Stimulated activated naive B cell treated with anti-CD40 and anti-IgM and Interleukin-4, amounts not matched to agents 10 μg/mL and 1 μg/mL and 100 μg/mL, for 72 hours (primary cell): Measurements from ENCODE around the gene PDZRN4.
A peak's percentile ranks its signal among the peaks of the same experiment; 100 is the strongest.

Experiments
- ATAC-seq, 2 donors: fragments of 150-1000 bp; cut with Tn5 transposase; replicated peaks; 2 replicates each; pipeline ENCODE4 v1.10.0; 2021; ENCODE audit warnings: moderate library complexity in 1 of 2
- DNase-seq: peaks from one replicate; pipeline ENCODE4 v3.0.0; 2021
- H3K27ac Mint-ChIP-seq: one replicate; pipeline ENCODE4 v1.8.0; 2022; ENCODE audit warnings: mild to moderate bottlenecking, mixed read lengths
- H3K27me3 Mint-ChIP-seq, 2 donors: one replicate each; pipeline ENCODE4 v1.8.0; 2022; ENCODE audit warnings: mixed read lengths in 2 of 2
- H3K36me3 Mint-ChIP-seq, 2 donors: one replicate each; pipeline ENCODE4 v1.8.0; 2022; ENCODE audit warnings: mixed read lengths in 2 of 2, mild to moderate bottlenecking in 1 of 2
- H3K4me1 Mint-ChIP-seq, 2 donors: one replicate each; pipeline ENCODE4 v1.8.0; 2022; ENCODE audit warnings: mixed read lengths in 2 of 2, mild to moderate bottlenecking in 1 of 2
- H3K4me3 Mint-ChIP-seq, 2 donors: one replicate each; pipeline ENCODE4 v1.8.0; 2022; ENCODE audit warnings: mild to moderate bottlenecking in 2 of 2, mixed read lengths in 2 of 2, moderate library complexity in 1 of 2
- H3K9me3 Mint-ChIP-seq, 2 donors: one replicate each; pipeline ENCODE4 v1.8.0; 2022; ENCODE audit warnings: mixed read lengths in 2 of 2, mild to moderate bottlenecking in 1 of 2

Gene PDZRN4

DNA sequence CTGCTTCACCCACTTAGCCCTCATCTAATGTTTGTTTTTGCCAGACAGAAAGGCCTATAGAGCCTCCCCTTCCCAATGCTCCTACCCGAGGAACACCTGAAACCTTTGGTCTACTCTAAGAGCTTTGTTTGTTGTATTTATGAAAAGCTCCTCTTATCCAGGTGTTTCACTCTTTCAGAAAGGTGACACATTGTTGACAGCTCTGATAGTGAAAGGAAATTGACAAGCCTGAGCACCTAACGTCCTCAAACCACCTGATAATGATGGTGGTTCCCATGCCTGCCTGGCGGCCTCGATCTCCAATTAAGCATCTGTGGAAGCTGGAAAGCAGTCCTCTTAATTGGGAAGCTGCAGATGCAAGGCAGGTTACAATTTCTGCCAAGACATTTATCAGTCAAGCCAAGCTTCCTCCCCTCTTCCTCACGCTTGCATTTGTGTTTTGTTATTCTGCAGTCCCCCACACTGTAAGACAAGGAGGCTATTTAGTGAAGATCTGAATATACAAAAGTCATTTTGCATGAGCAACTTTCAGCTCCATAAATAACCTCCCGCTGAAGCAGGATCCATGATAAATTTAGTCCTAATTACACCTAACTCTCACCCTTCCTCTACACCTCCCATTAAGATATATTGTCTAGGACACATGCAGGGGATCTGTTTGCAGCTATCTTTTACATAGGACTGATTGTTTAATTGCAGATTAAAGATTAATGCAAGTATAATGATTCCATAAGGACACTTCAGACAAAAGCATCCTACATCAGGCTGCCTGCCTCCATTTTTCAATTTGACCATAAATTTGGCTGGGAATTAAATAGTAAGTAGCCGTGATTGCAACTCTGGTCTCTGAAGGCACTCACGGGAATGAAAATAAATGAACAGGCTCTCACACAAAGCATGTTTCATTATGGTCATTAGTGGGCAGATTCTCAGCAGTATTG lies 288.6 kb downstream of the PDZRN4 start:
- H3K27ac Mint-ChIP-seq, result no peak overlapping the region
- no peaks in the 10 kb centered on the region for H3K4me1 Mint-ChIP-seq
- H3K27me3 Mint-ChIP-seq, result no peaks in the 10 kb centered on the region
- H3K4me3 Mint-ChIP-seq, result no peak overlapping the region
- ATAC-seq (no peak), DNase-seq (no peak)
- H3K9me3 Mint-ChIP-seq, result no peaks in the 10 kb centered on the region
- no peaks in the 10 kb centered on the region for H3K36me3 Mint-ChIP-seq

DNA sequence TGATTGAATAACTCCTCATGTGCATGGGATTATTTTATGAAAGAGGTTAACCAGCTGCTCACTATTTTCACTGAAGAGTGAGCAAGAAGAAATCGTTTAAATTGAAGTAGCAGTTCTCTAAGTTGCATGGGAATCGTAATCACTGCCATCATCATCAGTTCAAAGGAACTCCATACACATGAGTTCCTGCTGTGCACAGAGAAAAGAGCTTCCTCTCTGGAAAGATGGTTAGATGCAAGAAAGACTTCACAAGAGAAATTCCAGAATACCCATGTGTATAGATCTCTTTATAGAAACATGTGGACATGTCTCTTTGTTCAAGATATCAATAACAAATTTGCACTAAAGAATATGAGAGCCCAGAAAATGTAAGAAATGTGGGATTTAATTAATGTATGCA lies 291.3 kb downstream of the PDZRN4 start:
- H3K9me3 Mint-ChIP-seq, result no peaks in the 10 kb centered on the region
- H3K36me3 Mint-ChIP-seq, result no peaks in the 10 kb centered on the region
- H3K27me3 Mint-ChIP-seq, result no peaks in the 10 kb centered on the region
- ATAC-seq, result no peak
- H3K4me1 Mint-ChIP-seq, result no peaks in the 10 kb centered on the region
- no peak overlapping the region for H3K27ac Mint-ChIP-seq
- DNase-seq, result no peak
- no peak overlapping the region for H3K4me3 Mint-ChIP-seq

DNA sequence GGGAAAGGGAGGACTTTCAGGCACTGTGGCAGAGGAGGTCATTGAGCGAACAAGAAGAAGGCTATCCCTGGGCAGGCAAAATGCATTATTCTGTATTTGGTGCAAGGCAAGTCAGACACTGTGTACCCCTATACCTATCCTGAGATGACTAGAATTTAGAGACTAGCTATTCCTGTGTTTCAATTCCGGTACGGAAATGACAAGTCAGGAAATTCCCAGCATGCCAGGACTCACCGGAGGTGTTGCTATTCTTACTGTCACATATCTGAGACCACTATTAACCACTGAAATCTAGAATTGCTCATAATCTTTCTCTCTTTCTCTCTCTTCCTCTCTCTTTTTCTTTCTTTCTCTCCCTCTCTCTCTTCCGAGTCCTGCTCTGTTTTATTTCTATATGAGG lies 297.1 kb downstream of the PDZRN4 start:
- Mint-ChIP-seq H3K27ac (no peak overlapping the region), H3K4me3 (no peak overlapping the region), H3K36me3 (no peaks in the 10 kb centered on the region), H3K4me1 (no peaks in the 10 kb centered on the region), H3K27me3 (no peaks in the 10 kb centered on the region), H3K9me3 (no peaks in the 10 kb centered on the region)
- no peak for DNase-seq
- ATAC-seq, result no peak

DNA sequence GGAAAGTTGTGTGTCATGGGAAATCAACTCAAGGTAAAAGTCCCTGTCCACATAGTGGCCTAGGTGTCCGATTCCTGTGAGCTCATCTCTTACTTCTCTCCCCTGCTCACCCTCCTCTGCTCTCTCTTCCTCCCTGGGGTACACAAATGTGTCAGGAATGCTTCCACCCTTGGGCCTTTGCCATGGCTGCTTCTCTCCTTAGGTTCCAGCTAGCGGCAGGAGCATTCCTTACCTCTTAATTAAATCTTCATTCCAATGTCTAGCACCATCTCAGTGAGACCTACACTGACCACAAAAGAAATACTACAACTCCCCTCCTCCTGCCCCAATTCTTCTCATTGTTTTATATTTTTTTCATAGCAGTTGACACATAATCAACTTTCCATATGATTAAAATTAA lies 298.6 kb downstream of the PDZRN4 start:
- no peaks in the 10 kb centered on the region for H3K36me3 Mint-ChIP-seq
- no peaks in the 10 kb centered on the region for H3K9me3 Mint-ChIP-seq
- H3K4me3 Mint-ChIP-seq, result no peak overlapping the region
- ATAC-seq, result no peak
- no peaks in the 10 kb centered on the region for H3K4me1 Mint-ChIP-seq
- peaks cover 0 to 3% of the 10 kb centered on the region in 2 donors for H3K27me3 Mint-ChIP-seq
- DNase-seq, result no peak
- no peak overlapping the region for H3K27ac Mint-ChIP-seq

DNA sequence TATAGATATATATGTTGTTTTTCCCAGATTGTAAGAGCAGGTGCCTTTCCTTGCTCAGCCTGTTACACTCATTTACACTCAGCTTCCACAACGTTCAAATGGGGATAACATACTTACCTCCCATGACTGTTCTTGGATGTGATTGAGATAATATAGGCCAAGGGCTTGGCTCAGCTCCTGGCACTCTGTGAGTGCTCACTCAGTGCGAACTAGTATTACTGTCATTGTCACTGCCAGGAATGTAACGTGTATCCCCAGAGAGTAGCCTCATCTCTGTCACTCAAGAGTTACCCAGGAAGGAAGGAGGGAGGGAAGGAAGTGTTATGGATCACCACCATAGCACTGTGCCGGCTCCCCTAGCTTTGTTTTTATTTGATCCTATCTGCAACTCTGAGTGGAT lies 307.9 kb downstream of the PDZRN4 start:
- Mint-ChIP-seq H3K4me1 (no peaks in the 10 kb centered on the region), H3K36me3 (no peaks in the 10 kb centered on the region), H3K27me3 (peaks cover 0 to 4% of the 10 kb centered on the region in 2 donors), H3K27ac (no peak overlapping the region), H3K4me3 (no peak overlapping the region), H3K9me3 (no peaks in the 10 kb centered on the region)
- ATAC-seq (no peak), DNase-seq (no peak)

DNA sequence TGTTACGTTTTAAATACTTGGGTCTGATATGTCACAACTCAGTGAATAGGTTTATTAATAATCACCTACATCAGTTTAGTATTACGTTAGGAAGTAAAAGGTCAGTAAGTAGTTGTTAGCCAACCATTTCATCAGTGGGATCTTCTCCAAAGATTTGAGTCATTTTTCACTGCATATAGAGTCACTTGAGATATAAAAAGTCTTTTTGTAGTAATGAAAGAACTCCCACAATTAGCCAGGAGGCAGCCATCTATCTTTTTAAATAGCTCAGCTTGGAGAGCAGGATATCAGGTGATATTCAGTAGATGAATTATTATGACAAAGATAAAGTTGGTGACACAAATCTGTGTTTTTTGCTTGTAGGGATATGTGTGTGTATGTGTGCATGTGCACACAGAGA lies 309.3 kb downstream of the PDZRN4 start:
- Mint-ChIP-seq H3K4me3 (no peak overlapping the region), H3K27ac (no peak overlapping the region), H3K4me1 (no peaks in the 10 kb centered on the region), H3K36me3 (no peaks in the 10 kb centered on the region), H3K27me3 (peaks cover 0 to 4% of the 10 kb centered on the region in 2 donors), H3K9me3 (no peaks in the 10 kb centered on the region)
- no peak for DNase-seq
- ATAC-seq, result no peak

DNA sequence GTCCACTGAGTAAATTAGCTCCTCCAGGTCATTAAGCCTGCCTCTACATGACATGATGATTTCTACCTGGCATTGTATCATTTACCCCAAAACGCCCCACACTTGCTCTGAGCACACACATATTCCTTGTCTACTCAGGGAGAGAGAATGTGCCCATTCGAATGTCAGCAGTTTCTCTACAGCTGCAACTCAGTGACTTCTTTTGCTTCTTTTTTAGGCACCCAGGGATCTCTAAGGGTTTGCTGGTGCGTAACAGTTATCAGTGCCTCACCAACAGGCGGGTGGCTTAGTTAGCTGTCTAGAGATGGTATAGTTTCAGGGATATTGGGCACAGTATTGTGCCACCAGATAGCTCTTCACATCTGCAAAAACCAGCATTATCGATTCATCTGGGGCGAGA lies 316.9 kb downstream of the PDZRN4 start:
- H3K9me3 Mint-ChIP-seq, result no peaks in the 10 kb centered on the region
- DNase-seq, result no peak
- peaks cover 5 to 9% of the 10 kb centered on the region in 2 donors for H3K27me3 Mint-ChIP-seq
- H3K27ac Mint-ChIP-seq, result no peak overlapping the region
- peaks cover 0 to 5% of the 10 kb centered on the region in 2 donors for H3K4me1 Mint-ChIP-seq
- ATAC-seq, result no peak
- no peaks in the 10 kb centered on the region for H3K36me3 Mint-ChIP-seq
- H3K4me3 Mint-ChIP-seq, result no peak overlapping the region

DNA sequence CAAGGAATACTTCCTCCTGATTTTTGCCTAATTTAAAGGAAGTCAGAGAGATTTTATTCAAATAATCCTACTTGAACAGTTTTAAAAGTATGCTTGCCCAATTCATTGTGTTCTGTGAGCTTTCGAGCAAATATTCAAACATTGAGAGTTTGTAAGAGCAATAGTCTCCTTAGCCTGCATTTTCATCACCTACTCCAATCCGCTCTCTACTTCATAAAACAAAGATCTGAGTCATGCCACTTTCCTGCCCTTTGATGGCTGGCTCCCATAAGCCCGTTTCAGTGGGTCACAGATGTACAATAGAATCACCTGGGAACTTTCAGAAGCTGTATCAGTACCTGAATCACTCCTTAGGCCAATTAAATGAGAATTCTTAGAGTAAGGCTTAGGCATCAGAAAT lies 319.2 kb downstream of the PDZRN4 start:
- DNase-seq (no peak), ATAC-seq (no peak)
- H3K36me3 Mint-ChIP-seq, result no peaks in the 10 kb centered on the region
- no peak overlapping the region for H3K27ac Mint-ChIP-seq
- peaks cover 0 to 8% of the 10 kb centered on the region in 2 donors for H3K4me1 Mint-ChIP-seq
- peaks cover 8 to 9% of the 10 kb centered on the region in 2 donors for H3K27me3 Mint-ChIP-seq
- H3K9me3 Mint-ChIP-seq, result peaks cover 0 to under 1% of the 10 kb centered on the region in 2 donors
- no peak overlapping the region for H3K4me3 Mint-ChIP-seq

DNA sequence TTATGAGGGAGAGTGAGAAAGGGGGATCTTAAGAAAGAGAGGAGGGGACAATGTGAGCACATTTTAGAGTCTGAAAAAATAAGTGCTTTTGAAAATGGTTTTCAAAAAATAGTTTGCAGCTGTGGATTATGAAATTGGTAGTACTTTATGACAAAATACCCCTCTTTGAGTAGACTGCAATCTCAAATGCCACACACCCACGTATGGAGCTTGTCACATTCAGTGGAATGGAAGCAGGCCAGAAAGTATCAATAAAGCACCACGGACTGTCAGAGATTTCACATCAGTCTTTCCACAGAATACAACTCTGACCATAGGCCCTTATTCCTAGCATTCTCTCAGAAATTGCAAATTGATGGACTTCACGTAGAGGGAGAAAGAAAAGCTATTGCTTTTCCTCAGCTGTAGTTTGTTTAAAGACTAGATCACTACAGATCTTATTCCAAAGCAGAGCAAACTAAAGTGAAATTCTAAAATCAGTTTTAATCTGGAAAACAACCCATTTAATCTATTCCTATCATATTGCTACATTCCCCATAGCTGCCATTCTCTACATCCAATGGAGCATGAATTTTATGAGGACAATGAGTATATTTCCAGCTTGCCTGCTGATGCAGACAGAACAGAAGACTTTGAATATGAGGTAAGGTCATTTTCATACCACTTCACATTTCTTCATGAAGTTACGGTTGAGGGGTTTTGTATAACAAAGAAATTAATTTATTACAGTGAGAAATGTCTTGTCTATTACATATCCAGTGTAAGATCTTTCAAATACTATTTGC lies 321.3 kb downstream of the PDZRN4 start:
- peaks cover 9 to 11% of the 10 kb centered on the region in 2 donors for H3K27me3 Mint-ChIP-seq
- peaks cover 0 to 9% of the 10 kb centered on the region in 2 donors for H3K4me1 Mint-ChIP-seq
- ATAC-seq, result no peak
- DNase-seq, result no peak
- no peaks in the 10 kb centered on the region for H3K36me3 Mint-ChIP-seq
- peaks cover 0 to 1% of the 10 kb centered on the region in 2 donors for H3K9me3 Mint-ChIP-seq
- H3K4me3 Mint-ChIP-seq, result no peak overlapping the region
- H3K27ac Mint-ChIP-seq, result no peak overlapping the region

DNA sequence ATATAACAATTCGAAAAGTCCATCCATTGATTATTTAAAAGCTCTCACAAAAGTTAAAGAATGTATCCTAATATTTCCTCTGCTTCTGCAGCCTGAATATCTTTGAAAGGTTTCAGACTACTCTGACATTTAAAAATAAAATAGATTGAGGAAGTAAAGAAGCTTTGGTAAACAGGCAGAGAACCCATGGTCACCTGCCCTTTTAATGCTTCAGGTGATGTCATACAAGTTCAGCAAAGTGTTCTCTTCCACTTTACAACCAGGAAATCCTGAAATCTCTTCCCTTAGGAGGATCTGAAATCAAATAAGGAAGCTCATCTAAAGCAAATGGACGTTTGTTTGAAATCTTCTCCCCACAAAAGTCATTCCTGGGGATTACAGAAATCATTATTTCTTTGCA lies 322.4 kb downstream of the PDZRN4 start:
- peaks cover 2 to 6% of the 10 kb centered on the region in 2 donors for H3K27me3 Mint-ChIP-seq
- H3K9me3 Mint-ChIP-seq, result peaks cover 0 to 1% of the 10 kb centered on the region in 2 donors
- no peaks in the 10 kb centered on the region for H3K36me3 Mint-ChIP-seq
- H3K4me1 Mint-ChIP-seq, result peaks cover 0 to 9% of the 10 kb centered on the region in 2 donors
- H3K27ac Mint-ChIP-seq, result no peak overlapping the region
- ATAC-seq, result peak; percentile 83 to 90
- no peak overlapping the region for H3K4me3 Mint-ChIP-seq
- no peak for DNase-seq

DNA sequence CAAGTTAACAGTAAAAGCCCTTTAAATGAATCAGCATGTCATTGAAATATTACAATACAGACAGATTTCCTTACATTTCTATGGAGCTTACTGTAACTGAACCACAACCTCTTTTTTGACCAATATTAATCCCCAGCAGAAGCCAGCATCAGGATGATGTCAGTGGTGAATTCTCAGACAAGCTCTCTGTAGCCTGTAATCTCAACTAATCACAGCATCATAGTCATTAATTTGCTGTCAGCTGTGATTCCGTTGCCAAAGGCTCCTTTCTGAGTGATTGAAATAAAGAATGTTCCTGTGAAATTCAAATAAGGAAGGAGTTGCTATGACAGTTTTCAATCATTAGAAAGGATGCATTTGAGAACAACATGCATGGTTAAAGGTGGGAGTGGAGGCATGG lies 323.1 kb downstream of the PDZRN4 start:
- Mint-ChIP-seq H3K27ac (no peak overlapping the region), H3K4me3 (no peak overlapping the region), H3K9me3 (peaks cover 0 to 1% of the 10 kb centered on the region in 2 donors), H3K4me1 (peaks cover 0 to 9% of the 10 kb centered on the region in 2 donors), H3K36me3 (no peaks in the 10 kb centered on the region), H3K27me3 (peaks cover 0 to 11% of the 10 kb centered on the region in 2 donors)
- DNase-seq (no peak), ATAC-seq (no peak)

DNA sequence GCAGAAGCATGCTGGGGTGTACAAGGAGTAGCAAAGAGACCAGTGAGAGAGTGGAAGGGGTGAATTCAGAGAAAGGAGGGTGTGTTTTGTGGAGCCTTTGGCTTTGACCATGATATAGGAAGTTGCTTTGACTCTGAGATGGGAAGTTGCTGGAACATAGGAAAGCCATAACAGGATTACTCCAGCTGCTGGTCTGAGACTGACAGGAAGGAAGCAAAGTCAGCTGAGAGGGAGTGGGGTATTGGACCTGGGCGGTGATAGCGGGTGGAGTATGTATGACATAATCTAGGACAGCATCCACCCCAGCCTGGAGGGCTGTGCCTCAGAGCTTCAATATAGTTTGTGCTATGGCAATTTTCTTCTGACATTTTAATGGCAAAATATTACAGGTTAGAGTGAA lies 324.4 kb downstream of the PDZRN4 start:
- H3K27ac Mint-ChIP-seq, result no peak overlapping the region
- peaks cover 0 to 12% of the 10 kb centered on the region in 2 donors for H3K27me3 Mint-ChIP-seq
- H3K9me3 Mint-ChIP-seq, result peaks cover 0 to 1% of the 10 kb centered on the region in 2 donors
- peaks cover 0 to 5% of the 10 kb centered on the region in 2 donors for H3K4me1 Mint-ChIP-seq
- H3K36me3 Mint-ChIP-seq, result no peaks in the 10 kb centered on the region
- ATAC-seq, result no peak
- no peak overlapping the region for H3K4me3 Mint-ChIP-seq
- DNase-seq, result no peak

DNA sequence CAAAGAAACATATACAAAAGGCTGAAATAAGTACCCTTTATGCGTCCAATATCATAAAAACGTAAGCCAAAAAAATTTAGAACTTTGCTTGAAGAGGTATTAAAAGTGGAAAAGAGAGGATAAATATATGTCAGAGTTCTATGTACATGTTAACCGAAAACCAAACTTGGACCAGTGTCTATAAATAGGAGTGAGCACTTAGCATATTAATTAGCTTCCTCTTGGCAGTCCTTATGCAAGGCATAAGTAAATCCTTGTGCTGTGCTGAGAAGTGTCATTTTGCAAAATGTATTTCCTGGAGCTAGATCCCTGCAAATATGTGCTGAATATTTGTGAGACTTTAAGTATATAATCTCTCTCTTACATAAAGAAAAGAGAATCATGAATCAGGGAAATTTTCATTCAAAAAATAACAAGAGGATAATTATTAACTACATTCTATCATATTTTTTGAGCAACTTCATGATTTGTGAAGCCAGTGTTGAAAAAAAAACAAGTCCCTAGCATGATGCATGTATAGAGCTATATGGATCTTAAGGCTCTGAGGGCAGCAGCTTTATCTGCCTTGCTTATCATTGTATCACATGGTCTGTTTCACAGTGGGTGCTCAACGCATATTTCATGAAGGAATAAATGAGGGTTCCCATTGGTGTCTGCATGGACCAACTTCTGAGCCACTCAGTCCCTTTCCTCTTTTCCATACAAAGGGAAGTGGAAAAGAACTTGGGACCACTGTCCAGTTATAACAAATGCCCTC lies 326.1 kb downstream of the PDZRN4 start:
- ATAC-seq (no peak), DNase-seq (no peak)
- peaks cover 0 to 1% of the 10 kb centered on the region in 2 donors for H3K9me3 Mint-ChIP-seq
- H3K4me1 Mint-ChIP-seq, result peaks cover 0 to 5% of the 10 kb centered on the region in 2 donors
- peaks cover 0 to 12% of the 10 kb centered on the region in 2 donors for H3K27me3 Mint-ChIP-seq
- no peak overlapping the region for H3K27ac Mint-ChIP-seq
- H3K4me3 Mint-ChIP-seq, result no peak overlapping the region
- no peaks in the 10 kb centered on the region for H3K36me3 Mint-ChIP-seq

DNA sequence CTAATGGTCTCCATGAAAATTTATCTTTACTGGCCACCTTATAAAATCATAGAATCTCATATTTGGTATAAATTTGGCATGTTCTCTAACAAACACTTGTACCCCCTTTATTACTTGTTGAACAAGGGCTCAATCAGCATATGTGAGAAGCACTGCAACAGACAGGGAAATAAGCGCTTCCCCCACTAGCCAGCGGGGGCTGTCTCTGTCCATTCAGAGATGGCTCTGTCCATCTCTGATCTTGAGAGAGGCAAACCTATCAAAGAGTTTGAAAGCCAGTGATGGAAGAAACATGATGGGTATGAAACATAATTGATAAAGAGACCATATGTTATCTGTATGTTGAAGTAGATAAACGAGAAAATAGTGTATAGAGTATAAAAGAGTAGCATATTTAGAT lies 326.8 kb downstream of the PDZRN4 start:
- peaks cover 0 to 16% of the 10 kb centered on the region in 2 donors for H3K27me3 Mint-ChIP-seq
- H3K9me3 Mint-ChIP-seq, result peaks cover 0 to 1% of the 10 kb centered on the region in 2 donors
- H3K4me1 Mint-ChIP-seq, result peaks cover 0 to 5% of the 10 kb centered on the region in 2 donors
- H3K36me3 Mint-ChIP-seq, result no peaks in the 10 kb centered on the region
- H3K4me3 Mint-ChIP-seq, result no peak overlapping the region
- no peak for DNase-seq
- H3K27ac Mint-ChIP-seq, result no peak overlapping the region
- ATAC-seq, result no peak
